Aorta (tissue), 5 donors: ENCODE data around the gene CTNNBL1. TPM values are rescaled to one million over a fixed set of nuclear protein-coding genes. Genes with fewer than 3 reads are reported as not detected.

ENCODE experiments used
- ATAC-seq: fragments of 200-7000 bp; cut with Tn5 transposase; one replicate; pipeline ENCODE4 v1.9.1; 2022; ENCODE audit warnings: moderate library complexity; ENCODE audit not compliant: low FRiP score
- DNase-seq, 2 donors: peaks; one replicate each; pipeline ENCODE4 v3.0.0-alpha.2; 2020
- H3K27ac ChIP-seq, 2 donors: one replicate each; pipeline ENCODE4 v1.5.1; 2013; ENCODE audit warnings: low read length in 2 of 2, mild to moderate bottlenecking in 2 of 2, moderate library complexity in 2 of 2, control low read depth in 1 of 2, inconsistent platforms in 1 of 2, low read depth in 1 of 2
- H3K27me3 ChIP-seq, 2 donors: one replicate each; pipeline ENCODE4 v1.6.1; 2013; ENCODE audit warnings: control low read depth in 1 of 2, low read length in 1 of 2, mild to moderate bottlenecking in 1 of 2, moderate library complexity in 1 of 2; ENCODE audit not compliant: insufficient read depth in 2 of 2, control insufficient read depth in 1 of 2
- H3K36me3 ChIP-seq, 2 donors: one replicate each; pipeline ENCODE4 v1.6.1; 2013; ENCODE audit warnings: control low read depth in 1 of 2, low read length in 1 of 2, mild to moderate bottlenecking in 1 of 2; ENCODE audit not compliant: insufficient read depth in 2 of 2, control insufficient read depth in 1 of 2
- H3K4me1 ChIP-seq, 2 donors: one replicate each; pipeline ENCODE4 v1.6.1; 2013; ENCODE audit warnings: low read length in 2 of 2, control low read depth in 1 of 2, mild to moderate bottlenecking in 1 of 2, moderate library complexity in 1 of 2; ENCODE audit not compliant: insufficient read depth in 2 of 2, control insufficient read depth in 1 of 2
- H3K4me3 ChIP-seq, 2 donors: one replicate each; pipeline ENCODE4 v1.5.1; 2013; ENCODE audit warnings: low read length in 2 of 2, control low read depth in 1 of 2, mild to moderate bottlenecking in 1 of 2
- H3K9me3 ChIP-seq: one replicate; pipeline ENCODE4 v1.6.1; 2013; ENCODE audit warnings: mild to moderate bottlenecking, low read length; ENCODE audit not compliant: control insufficient read depth
- WGBS, 2 donors: extraction: QIAGEN DNeasy Blood & Tissue Kit; methylation state at CpG; one replicate each; pipeline ENCODE4 v1.1.7; 2013; 5-methylcytosine and 5-hydroxymethylcytosine counted together
- intact Hi-C, 2 donors: fragments of 100-400 bp; cut with DNase I; formaldehyde crosslinking; loops; one replicate each; pipeline versions ENCODE4 v1.14.2 to v1.15.0; 2022
- polyA plus RNA-seq, 2 donors: library from polyadenylated mRNA; stranded (reverse); fragments of 200-250 nt; gene quantifications; one replicate each; pipeline ENCODE4 v1.2.3, GENCODE V29; 2013
- total RNA-seq, 2 donors: library from RNA; stranded (reverse); fragmentation: NEBNext Ultra II Directional; extraction: Animal tissue kit (Norgen Biotek cat#: 25700); gene quantifications; one replicate each; pipeline ENCODE4 v1.2.1, GENCODE V29; 2021
- donor health status: healthy with polysubstance abuse.
- donor health status: Bipolar disorder and iron deficiency.
- donor health status: DM: no; HTN: no; CAD: no.
- donor health status: DM: no; HTN: no; CAD: no.
- donor health status: DM: yes; HTN: yes; CAD: no.

CTNNBL1 gene
- total and polyA plus RNA-seq, 4 donors = 42.9 to 71.2 (median 54.4) TPM

- WGBS, 2 donors = 72 to 74% methylated on average over 20 of the region's 20 CpGs
- Histone ChIP-seq H3K27me3 (no peaks in the 10 kb centered on the region), H3K27ac (no peak overlapping the region), H3K9me3 (no peaks in the 10 kb centered on the region), H3K36me3 (peaks cover 0 to 4% of the 10 kb centered on the region in 2 donors), H3K4me1 (no peaks in the 10 kb centered on the region), H3K4me3 (no peak overlapping the region)
- ATAC-seq (no peak), DNase-seq (no peak)
- intact Hi-C loops = no loop called here
These were observed 184.3 kb downstream of the CTNNBL1 start for GRCh38 chr20:37877832-37878772.

GRCh38 chr20:37878835-37879599 lies 185.2 kb downstream of the CTNNBL1 start:
- WGBS, 2 donors = 74 to 77% methylated on average over 12 of the region's 12 CpGs
- no peaks in the 10 kb centered on the region for H3K9me3 ChIP-seq
- intact Hi-C loops = no loop called here
- no peaks in the 10 kb centered on the region for H3K27me3 ChIP-seq
- no peak for ATAC-seq
- H3K4me1 ChIP-seq = no peaks in the 10 kb centered on the region
- H3K4me3 ChIP-seq = no peak overlapping the region
- H3K36me3 ChIP-seq = no peaks in the 10 kb centered on the region
- H3K27ac ChIP-seq = no peak overlapping the region
- no peak for DNase-seq

GRCh38 chr20:37879843-37880242 lies 186.0 kb downstream of the CTNNBL1 start:
- 92 to 96% methylated on average over 1 of the region's 1 CpG for WGBS, 2 donors
- intact Hi-C loops = no loop called here

GRCh38 chr20:37880726-37881591 lies 187.1 kb downstream of the CTNNBL1 start:
- Histone ChIP-seq H3K4me1 (no peaks in the 10 kb centered on the region), H3K9me3 (no peaks in the 10 kb centered on the region), H3K36me3 (no peaks in the 10 kb centered on the region), H3K4me3 (no peak overlapping the region), H3K27me3 (no peaks in the 10 kb centered on the region), H3K27ac (no peak overlapping the region)
- intact Hi-C loops = no loop called here
- no peak for ATAC-seq
- WGBS, 2 donors = 51 to 52% methylated on average over 18 of the region's 18 CpGs
- DNase-seq = no peak

More at GRCh38 chr20:37879843-37880242, 186.0 kb downstream of the CTNNBL1 start:
- DNase-seq (no peak), ATAC-seq (no peak)
- no peak overlapping the region for H3K27ac ChIP-seq
- H3K4me1 ChIP-seq = no peaks in the 10 kb centered on the region
- H3K4me3 ChIP-seq = no peak overlapping the region
- H3K9me3 ChIP-seq = no peaks in the 10 kb centered on the region
- H3K36me3 ChIP-seq = no peaks in the 10 kb centered on the region
- no peaks in the 10 kb centered on the region for H3K27me3 ChIP-seq

GRCh38 chr20:37881601-37882343 lies 187.9 kb downstream of the CTNNBL1 start:
- 69 to 72% methylated on average over 22 of the region's 22 CpGs for WGBS, 2 donors
- Histone ChIP-seq H3K36me3 (no peaks in the 10 kb centered on the region), H3K4me1 (no peaks in the 10 kb centered on the region), H3K4me3 (no peak overlapping the region), H3K9me3 (no peaks in the 10 kb centered on the region), H3K27me3 (no peaks in the 10 kb centered on the region), H3K27ac (no peak overlapping the region)
- ATAC-seq = no peak
- intact Hi-C loops = no loop called here
- no peak for DNase-seq

GRCh38 chr20:37882961-37883712 lies 189.3 kb downstream of the CTNNBL1 start:
- H3K9me3 ChIP-seq = no peaks in the 10 kb centered on the region
- no peaks in the 10 kb centered on the region for H3K4me1 ChIP-seq
- H3K4me3 ChIP-seq = no peak overlapping the region
- H3K36me3 ChIP-seq = no peaks in the 10 kb centered on the region
- H3K27ac ChIP-seq = no peak overlapping the region
- WGBS, 2 donors = 74% methylated on average over 16 of the region's 16 CpGs
- no peaks in the 10 kb centered on the region for H3K27me3 ChIP-seq
- DNase-seq (no peak), ATAC-seq (no peak)
- intact Hi-C loops = no loop called here

- Histone ChIP-seq H3K27me3 (no peaks in the 10 kb centered on the region), H3K4me3 (no peak overlapping the region), H3K9me3 (no peaks in the 10 kb centered on the region), H3K36me3 (no peaks in the 10 kb centered on the region), H3K27ac (no peak overlapping the region), H3K4me1 (no peaks in the 10 kb centered on the region)
- DNase-seq (no peak), ATAC-seq (no peak)
- intact Hi-C loops = no loop called here
- WGBS, 2 donors = 93 to 94% methylated on average over 8 of the region's 8 CpGs
These were observed 191.2 kb downstream of the CTNNBL1 start for GRCh38 chr20:37885042-37885441.
